HEK293T (cell line): ENCODE results near the gene ZC3H12C.

Source experiments
- BHLHE40 ChIP-seq: fragments of 450-650 bp; IDR thresholded peaks from 2 replicates; pipeline ENCODE4 v1.6.1; 2016; ENCODE audit warnings: mild to moderate bottlenecking, moderate library complexity, borderline replicate concordance
- FOXK2 ChIP-seq: fragments of 450-650 bp; IDR thresholded peaks from 2 replicates; pipeline ENCODE4 v1.6.1; 2016; ENCODE audit warnings: mild to moderate bottlenecking
- SUZ12 ChIP-seq: fragments of 450-650 bp; IDR thresholded peaks from 2 replicates; pipeline ENCODE4 v1.6.1; 2016; ENCODE audit warnings: mild to moderate bottlenecking
- TARDBP ChIP-seq: fragments of 450-650 bp; IDR thresholded peaks from 2 replicates; pipeline ENCODE4 v1.6.1; 2016

GRCh38 chr11:110169738-110170137 is 76.5 kb downstream of the ZC3H12C start:
- TF ChIP-seq BHLHE40, result no peak
- TF ChIP-seq SUZ12, result no peak
- TF ChIP-seq TARDBP, result no peak
- no peak for TF ChIP-seq FOXK2
